GM23338 (cell line): Measurements from ENCODE around the gene TMED10. TPM values are rescaled to one million over a fixed set of nuclear protein-coding genes. Genes with fewer than 3 reads are reported as not detected.

Experiments
- ATAC-seq: fragments of 200-7000 bp; cut with Tn5 transposase; 3 replicates; pipeline ENCODE4 v1.9.1; 2020
- DNase-seq: peaks from one replicate; pipeline ENCODE4 v3.0.0-alpha.2; 2015; ENCODE audit warnings: low spot score
- H2AFZ ChIP-seq: fragments of 200-600 bp; sonication (generic); 2 replicates; pipeline ENCODE4 v1.8.0; 2016; ENCODE audit warnings: antibody characterized with exemption, mild to moderate bottlenecking, moderate library complexity
- H3F3A ChIP-seq: fragments of 200-600 bp; sonication (generic); replicated peaks from 2 replicates; pipeline ENCODE4 v1.8.0; 2017; ENCODE audit warnings: antibody characterized with exemption, mixed run types, low read depth
- H3K27ac ChIP-seq: fragments of 200-600 bp; sonication (generic); 2 replicates; pipeline ENCODE4 v1.6.1; 2016; ENCODE audit warnings: low read depth
- H3K27me3 ChIP-seq: fragments of 200-600 bp; sonication (generic); 2 replicates; pipeline ENCODE4 v1.8.0; 2016; ENCODE audit warnings: mild to moderate bottlenecking, mixed run types, moderate library complexity; ENCODE audit not compliant: insufficient read depth
- H3K36me3 ChIP-seq: fragments of 200-600 bp; sonication (generic); 2 replicates; pipeline ENCODE4 v1.8.0; 2016; ENCODE audit warnings: mild to moderate bottlenecking; ENCODE audit not compliant: insufficient read depth
- H3K4me1 ChIP-seq: fragments of 200-600 bp; sonication (generic); 2 replicates; pipeline ENCODE4 v1.8.0; 2016; ENCODE audit warnings: mild to moderate bottlenecking, moderate library complexity; ENCODE audit not compliant: insufficient read depth
- H3K4me2 ChIP-seq: fragments of 200-600 bp; sonication (generic); 2 replicates; pipeline ENCODE4 v1.7.1; 2017; ENCODE audit warnings: mixed run types
- H3K4me3 ChIP-seq: fragments of 200-600 bp; sonication (generic); 2 replicates; pipeline ENCODE4 v1.6.1; 2016; ENCODE audit warnings: mixed run types
- H3K79me2 ChIP-seq: fragments of 200-600 bp; sonication (generic); replicated peaks from 2 replicates; pipeline ENCODE4 v1.8.0; 2017; ENCODE audit warnings: mild to moderate bottlenecking; ENCODE audit not compliant: insufficient read depth
- H3K9me2 ChIP-seq: fragments of 200-600 bp; sonication (generic); 2 replicates; pipeline ENCODE4 v1.8.0; 2017; ENCODE audit not compliant: insufficient read depth
- H4K20me1 ChIP-seq: fragments of 200-600 bp; sonication (generic); replicated peaks from 2 replicates; pipeline ENCODE4 v1.8.0; 2017; ENCODE audit warnings: mild to moderate bottlenecking; ENCODE audit not compliant: insufficient read depth
- H3K27ac Mint-ChIP-seq: 2 replicates; pipeline ENCODE4 v1.8.0; 2020; ENCODE audit warnings: inconsistent platforms, mild to moderate bottlenecking, moderate library complexity, mixed read lengths
- H3K27me3 Mint-ChIP-seq: 3 replicates; pipeline ENCODE4 v1.8.0; 2022; ENCODE audit warnings: low read depth, mild to moderate bottlenecking, moderate library complexity, mixed read lengths, inconsistent platforms; ENCODE audit not compliant: insufficient read depth, poor library complexity
- H3K36me3 Mint-ChIP-seq: 3 replicates; pipeline ENCODE4 v1.8.0; 2021; ENCODE audit warnings: low read depth, mild to moderate bottlenecking, inconsistent platforms, moderate library complexity, mixed read lengths
- H3K4me1 Mint-ChIP-seq: 3 replicates; pipeline ENCODE4 v1.8.0; 2020; ENCODE audit warnings: mild to moderate bottlenecking, inconsistent platforms, mixed read lengths
- H3K4me3 Mint-ChIP-seq: 3 replicates; pipeline ENCODE4 v1.8.0; 2021; ENCODE audit warnings: moderate library complexity, mild to moderate bottlenecking, inconsistent platforms, mixed read lengths
- H3K9me3 Mint-ChIP-seq: 3 replicates; pipeline ENCODE4 v1.8.0; 2020; ENCODE audit warnings: moderate library complexity, mild to moderate bottlenecking, inconsistent platforms, mixed read lengths
- CTCF ChIP-seq, 2 experiments: fragments of 200-600 bp in 1 of 2; sonication (generic) in 1 of 2; conservative IDR thresholded peaks; 2 replicates each; pipeline versions ENCODE4 v1.5.1 to v1.6.1; 2016 to 2017; ENCODE audit warnings: antibody characterized with exemption in 2 of 2, low read depth in 2 of 2, mild to moderate bottlenecking in 2 of 2, moderate library complexity in 1 of 2
- ETS1 ChIP-seq: IDR thresholded peaks from 2 replicates; pipeline ENCODE4 v1.6.1; 2016; ENCODE audit warnings: antibody characterized with exemption
- EZH2 ChIP-seq: fragments of 200-600 bp; sonication (generic); IDR thresholded peaks from one replicate; pipeline ENCODE4 v1.8.0; 2017; ENCODE audit warnings: antibody characterized with exemption, mild to moderate bottlenecking, low read depth; ENCODE audit not compliant: unreplicated experiment
- EZH2phosphoT487 ChIP-seq: fragments of 200-600 bp; sonication (generic); IDR thresholded peaks from one replicate; pipeline ENCODE4 v1.8.1; 2018; ENCODE audit warnings: antibody characterized with exemption; ENCODE audit not compliant: unreplicated experiment
- JUNB ChIP-seq: IDR thresholded peaks from one replicate; pipeline ENCODE4 v1.6.1; 2016; ENCODE audit warnings: antibody characterized with exemption; ENCODE audit not compliant: unreplicated experiment
- NANOG ChIP-seq: IDR thresholded peaks from 2 replicates; pipeline ENCODE4 v1.6.1; 2016; ENCODE audit warnings: antibody characterized with exemption, borderline replicate concordance
- POLR2AphosphoS5 ChIP-seq: IDR thresholded peaks from 2 replicates; pipeline ENCODE4 v1.6.1; 2016; ENCODE audit warnings: antibody characterized with exemption, low read depth
- STAT1 ChIP-seq: IDR thresholded peaks from one replicate; pipeline ENCODE4 v1.6.1; 2016; ENCODE audit warnings: antibody characterized with exemption; ENCODE audit not compliant: unreplicated experiment
- ZNF462 ChIP-seq: fragments of 250-450 bp; sonication (Bioruptor Pico); IDR thresholded peaks from 2 replicates; pipeline ENCODE4 v1.5.0; 2020; ENCODE audit warnings: mild to moderate bottlenecking, moderate library complexity
- polyA plus RNA-seq: library from polyadenylated mRNA; unstranded; fragments of >200 nt; fragmentation: Nextera tagmentation; extraction: Ambion mirVana; gene quantifications from 2 replicates; pipeline ENCODE4 v1.2.1, GENCODE V29; 2016
- total RNA-seq: library from RNA; depleted of rRNA; stranded (reverse); fragments of >200 nt; shearing (Covaris generic); gene quantifications from 2 replicates; pipeline ENCODE4 v1.2.3, GENCODE V29; 2014

Gene TMED10
- total and polyA plus RNA-seq, 2 experiments from 2014 or later, result 180 to 196 TPM

GRCh38 chr14:75174066-75174465 is 2.3 kb downstream of the TMED10 start:
- Mint-ChIP-seq H3K4me3 (no peak overlapping the region; the same call in 2 of the 3 replicates), H3K27ac (no peak overlapping the region), H3K4me1 (peaks cover 23% of the 10 kb centered on the region), H3K9me3 (no peaks in the 10 kb centered on the region), H3K36me3 (no peaks in the 10 kb centered on the region), H3K27me3 (peaks cover 9% of the 10 kb centered on the region)
- Histone ChIP-seq H2AFZ (no peak overlapping the region), H3K9me2 (no peaks in the 10 kb centered on the region), H3F3A (no peaks in the 10 kb centered on the region), H3K4me1 (peaks cover 7% of the 10 kb centered on the region), H3K4me3 (no peak overlapping the region), H3K4me2 (no peak overlapping the region), H3K79me2 (peaks cover 69% of the 10 kb centered on the region), H3K27ac (peak overlapping the region; percentile 23; the same call in 1 of the 2 replicates), H3K27me3 (no peaks in the 10 kb centered on the region), H3K36me3 (no peaks in the 10 kb centered on the region), H4K20me1 (peaks cover 29% of the 10 kb centered on the region)
- no peak for TF ChIP-seq EZH2
- TF ChIP-seq EZH2phosphoT487, result no peak
- TF ChIP-seq ETS1, result no peak
- TF ChIP-seq JUNB, result no peak
- TF ChIP-seq CTCF (conservative IDR thresholded peaks at IDR 0.05; ENCODE audit: low read depth in 2 of 2), result no peak
- no peak for TF ChIP-seq STAT1
- TF ChIP-seq ZNF462 (CRISPR knock-in tag), result no peak
- no peak for TF ChIP-seq NANOG
- TF ChIP-seq POLR2AphosphoS5, result no peak
- no peak for DNase-seq
- ATAC-seq, result no peak
